H1 (cell line): ENCODE data around the gene SS18L1. TPM values are rescaled to one million over a fixed set of nuclear protein-coding genes. Genes with fewer than 3 reads are reported as not detected.

Source experiments
- CTCF ChIA-PET: fragments of 300-600 bp; sonication (Branson Sonifier 250); formaldehyde crosslinking; loops from one replicate; lab custom pipeline; 2021; ENCODE audit not compliant: partially characterized antibody; lab: Charles Lee
- POLR2A ChIA-PET: fragments of 300-600 bp; sonication (Branson Sonifier 250); formaldehyde crosslinking; loops from one replicate; lab custom pipeline; 2021; ENCODE audit warnings: inconsistent platforms; ENCODE audit not compliant: partially characterized antibody; lab: Charles Lee
- DNase-seq, 2 experiments: peaks; one replicate each; pipeline versions ENCODE4 v3.0.0 to v3.0.0-alpha.2; 2010 to 2022; ENCODE audit warnings: low spot score in 2 of 2, low read depth in 1 of 2, mixed read lengths in 1 of 2
- FAIRE-seq: peaks from 2 replicates; lab custom pipeline; 2011; peaks lifted over from hg19 to GRCh38; lab: Jason Lieb, UNC
- H2AFZ ChIP-seq: 2 replicates; pipeline ENCODE4 v1.8.1; 2012; ENCODE audit warnings: low read length, inconsistent platforms
- H2AK5ac ChIP-seq: 2 replicates; pipeline ENCODE4 v1.6.1; 2013; ENCODE audit warnings: low read depth, low read length
- H2BK120ac ChIP-seq: replicated peaks from 2 replicates; pipeline ENCODE3; 2013; ENCODE audit warnings: low read depth, low read length, inconsistent platforms
- H2BK12ac ChIP-seq: 2 replicates; pipeline ENCODE4 v1.6.1; 2013; ENCODE audit warnings: low read depth, low read length
- H2BK15ac ChIP-seq: 2 replicates; pipeline ENCODE4 v1.6.1; 2013; ENCODE audit warnings: low read length
- H2BK20ac ChIP-seq: 2 replicates; pipeline ENCODE4 v1.6.1; 2013; ENCODE audit warnings: low read length
- H2BK5ac ChIP-seq: 2 replicates; pipeline ENCODE4 v1.6.1; 2013; ENCODE audit warnings: low read depth, low read length
- H3K14ac ChIP-seq: 2 replicates; pipeline ENCODE4 v1.6.1; 2013; ENCODE audit warnings: inconsistent platforms; ENCODE audit not compliant: insufficient read length
- H3K18ac ChIP-seq: 2 replicates; pipeline ENCODE4 v1.6.1; 2013; ENCODE audit warnings: low read length; ENCODE audit errors: extremely low read depth
- H3K23ac ChIP-seq: 2 replicates; pipeline ENCODE4 v1.6.1; 2013; ENCODE audit warnings: inconsistent platforms; ENCODE audit not compliant: insufficient read length
- H3K23me2 ChIP-seq: 2 replicates; pipeline ENCODE4 v1.6.1; 2013; ENCODE audit warnings: low read depth, low read length
- H3K27ac ChIP-seq: 2 replicates; pipeline ENCODE4 v1.6.1; 2011; ENCODE audit warnings: low read depth, low read length, inconsistent platforms
- H3K27me3 ChIP-seq, 4 experiments: replicated peaks in 1 of 4; 1 replicate in 1 of 4; 2 replicates in 3 of 4; pipeline versions ENCODE4 v1.6.1 to v1.8.1; 2011 to 2013; ENCODE audit warnings: low read length in 3 of 4, mild to moderate bottlenecking in 3 of 4, inconsistent platforms in 2 of 4, mixed read lengths in 2 of 4, moderate library complexity in 1 of 4; ENCODE audit not compliant: control insufficient read depth in 3 of 4, insufficient read depth in 3 of 4; ENCODE audit errors: extremely low read depth in 1 of 4
- H3K36me3 ChIP-seq, 4 experiments: 2 replicates each; pipeline versions ENCODE4 v1.6.1 to v1.8.1; 2011 to 2013; ENCODE audit warnings: mild to moderate bottlenecking in 4 of 4, low read length in 3 of 4, moderate library complexity in 2 of 4, control low read depth in 1 of 4, inconsistent platforms in 1 of 4; ENCODE audit not compliant: insufficient read depth in 4 of 4, control insufficient read depth in 2 of 4
- H3K4ac ChIP-seq: replicated peaks from 2 replicates; pipeline ENCODE3; 2013; ENCODE audit warnings: low read length, low read depth, mixed read lengths, inconsistent platforms; ENCODE audit not compliant: insufficient read length
- H3K4me1 ChIP-seq, 4 experiments: replicated peaks in 1 of 4; 1 replicate in 1 of 4; 2 replicates in 3 of 4; pipeline versions ENCODE4 v1.6.1 to v1.8.1; 2011 to 2013; ENCODE audit warnings: low read length in 3 of 4, inconsistent platforms in 2 of 4, mixed read lengths in 1 of 4; ENCODE audit not compliant: insufficient read depth in 4 of 4, control insufficient read depth in 3 of 4
- H3K4me2 ChIP-seq, 2 experiments: 2 replicates each; pipeline versions ENCODE4 v1.6.1 to v1.8.1; 2011 to 2013; ENCODE audit warnings: low read depth in 2 of 2, low read length in 2 of 2, control low read depth in 1 of 2, inconsistent platforms in 1 of 2, mild to moderate bottlenecking in 1 of 2; ENCODE audit not compliant: insufficient read depth in 1 of 2
- H3K4me3 ChIP-seq, 4 experiments: fragments of 200-600, 300-600 bp in 1 of 4; sonication (generic), shearing (Covaris generic), sonication (Bioruptor Twin) in 1 of 4; 2 replicates each; pipeline versions ENCODE4 v1.5.1 to v1.8.1; 2011 to 2016; ENCODE audit warnings: low read length in 4 of 4, low read depth in 3 of 4, control low read depth in 2 of 4, inconsistent platforms in 2 of 4, mild to moderate bottlenecking in 2 of 4, mixed read lengths in 1 of 4, moderate library complexity in 1 of 4; ENCODE audit not compliant: insufficient read depth in 2 of 4; ENCODE audit errors: extremely low read depth in 1 of 4
- H3K56ac ChIP-seq: replicated peaks from 2 replicates; pipeline ENCODE3; 2013; ENCODE audit warnings: low read depth, mild to moderate bottlenecking, mixed read lengths, low read length, inconsistent platforms; ENCODE audit not compliant: insufficient read length
- H3K79me1 ChIP-seq: 2 replicates; pipeline ENCODE4 v1.6.1; 2013; ENCODE audit warnings: low read depth, low read length, control low read depth
- H3K79me2 ChIP-seq, 2 experiments: 2 replicates each; pipeline versions ENCODE4 v1.6.1 to v1.8.1; 2012 to 2013; ENCODE audit warnings: low read length in 2 of 2, mild to moderate bottlenecking in 2 of 2, inconsistent platforms in 1 of 2; ENCODE audit not compliant: insufficient read depth in 2 of 2, control insufficient read depth in 1 of 2
- H3K9ac ChIP-seq, 4 experiments: replicated peaks in 1 of 4; 1 replicate in 1 of 4; 2 replicates in 3 of 4; pipeline versions ENCODE4 v1.6.1 to v1.8.1; 2011 to 2013; ENCODE audit warnings: low read depth in 3 of 4, low read length in 3 of 4, control low read depth in 2 of 4, mild to moderate bottlenecking in 2 of 4, moderate library complexity in 2 of 4, inconsistent platforms in 1 of 4; ENCODE audit errors: extremely low read depth in 1 of 4
- H3K9me3 ChIP-seq, 2 experiments: 2 replicates each; pipeline versions ENCODE4 v1.6.1 to v1.8.1; 2012 to 2013; ENCODE audit warnings: mild to moderate bottlenecking in 2 of 2, moderate library complexity in 2 of 2, control low read depth in 1 of 2, inconsistent platforms in 1 of 2, low read depth in 1 of 2, low read length in 1 of 2, mixed read lengths in 1 of 2; ENCODE audit not compliant: insufficient read depth in 2 of 2
- H4K20me1 ChIP-seq, 2 experiments: replicated peaks in 1 of 2; 2 replicates each; pipeline versions ENCODE3 to v1.8.1; 2011 to 2013; ENCODE audit warnings: inconsistent platforms in 2 of 2, low read length in 2 of 2, mild to moderate bottlenecking in 1 of 2; ENCODE audit not compliant: insufficient read depth in 2 of 2, control insufficient read depth in 1 of 2
- H4K5ac ChIP-seq: 2 replicates; pipeline ENCODE4 v1.6.1; 2013; ENCODE audit warnings: low read length, low read depth, mixed read lengths, inconsistent platforms; ENCODE audit not compliant: insufficient read length
- H4K8ac ChIP-seq: 2 replicates; pipeline ENCODE4 v1.8.0; 2013; ENCODE audit warnings: mild to moderate bottlenecking, moderate library complexity, low read length, inconsistent platforms; ENCODE audit not compliant: insufficient read depth; ENCODE audit errors: extremely low read depth
- H4K91ac ChIP-seq: replicated peaks from 2 replicates; pipeline ENCODE3; 2013; ENCODE audit warnings: low read length, mixed read lengths, inconsistent platforms; ENCODE audit not compliant: insufficient read length
- ASH2L ChIP-seq: fragments of 200-600, 300-600 bp; sonication (generic); IDR thresholded peaks from one replicate; pipeline ENCODE4 v1.7.1; 2017; ENCODE audit warnings: low read length
- BACH1 ChIP-seq: IDR thresholded peaks from 2 replicates; pipeline ENCODE4 v1.6.1; 2012; ENCODE audit warnings: low read length, improper control_type of control experiment
- CBX5 ChIP-seq: fragments of 300-800, 300-1000 bp; sonication (generic); IDR thresholded peaks from 2 replicates; pipeline ENCODE4 v1.7.1; 2016; ENCODE audit warnings: antibody characterized with exemption, low read length, low read depth
- CEBPB ChIP-seq: IDR thresholded peaks from 2 replicates; pipeline ENCODE4 v1.6.1; 2012; ENCODE audit warnings: low read depth, low read length
- FOSL1 ChIP-seq: IDR thresholded peaks from 2 replicates; pipeline ENCODE4 v1.6.1; 2011; ENCODE audit warnings: mild to moderate bottlenecking, low read depth, low read length, moderate library complexity; ENCODE audit not compliant: insufficient read depth
- HDAC6 ChIP-seq: IDR thresholded peaks from one replicate; pipeline ENCODE4 v1.7.1; 2012; ENCODE audit warnings: low read depth, mild to moderate bottlenecking, inconsistent platforms, low read length, moderate library complexity
- MAX ChIP-seq: IDR thresholded peaks from 2 replicates; pipeline ENCODE4 v1.6.1; 2012; ENCODE audit warnings: inconsistent platforms
- SIN3A ChIP-seq, 2 experiments: IDR thresholded peaks in 1 of 2; conservative IDR thresholded peaks in 1 of 2; 2 replicates each; pipeline ENCODE4 v1.6.1; 2011 to 2012; ENCODE audit warnings: low read length in 2 of 2, improper control_type of control experiment in 1 of 2, low read depth in 1 of 2, mild to moderate bottlenecking in 1 of 2
- SRF ChIP-seq: IDR thresholded peaks from 2 replicates; pipeline ENCODE4 v1.6.1; 2011; ENCODE audit warnings: mild to moderate bottlenecking, low read depth, low read length, moderate library complexity
- TAF1 ChIP-seq: IDR thresholded peaks from 2 replicates; pipeline ENCODE4 v1.6.1; 2011; ENCODE audit warnings: mild to moderate bottlenecking, low read depth, low read length
- TEAD4 ChIP-seq: IDR thresholded peaks from 2 replicates; pipeline ENCODE4 v1.6.1; 2012; ENCODE audit warnings: low read depth, low read length, inconsistent platforms, mixed read lengths
- ZNF274 ChIP-seq: IDR thresholded peaks from 2 replicates; pipeline ENCODE4 v1.7.0; 2012; ENCODE audit warnings: low read length, borderline replicate concordance; ENCODE audit errors: extremely low read depth
- WGBS, 2 experiments: shearing (Covaris generic) in 1 of 2; methylation state at CpG; one replicate each; pipeline versions ENCODE4 v1.1.6 to v1.1.7; 2013 to 2015; ENCODE audit warnings: low lambda C conversion rate in 2 of 2, mixed read lengths in 2 of 2, inconsistent platforms in 1 of 2, low coverage in 1 of 2, missing lambda C conversion rate in 1 of 2; ENCODE audit not compliant: insufficient replicate concordance in 2 of 2, insufficient coverage in 1 of 2, insufficient read length in 1 of 2; ENCODE audit errors: extremely low coverage in 1 of 2, missing lambda C conversion rate in 1 of 2; 5-methylcytosine and 5-hydroxymethylcytosine counted together
- polyA plus RNA-seq, 7 experiments: library from polyadenylated mRNA; depleted of rRNA in 3 of 7; stranded (reverse) in 5 of 7; unstranded in 2 of 7; fragments of >200 nt in 5 of 7; fragments of 200-250 nt in 2 of 7; gene quantifications; 1 replicate in 5 of 7; 2 replicates in 1 of 7; 4 replicates in 1 of 7; pipeline versions ENCODE4 v1.2.1 to v1.2.3, GENCODE V29; 2011 to 2013; ENCODE audit warnings: missing spikeins in 2 of 7, mixed read lengths in 2 of 7
- total RNA-seq: library from RNA; stranded (reverse); fragmentation: NEBNext Ultra II Directional; extraction: Animal tissue kit (Norgen Biotek cat#: 25700); gene quantifications from 2 replicates; pipeline ENCODE4 v1.2.1, GENCODE V29; 2021
- TF ChIP-seq, protein P1 (sequence below): IDR thresholded peaks from 2 replicates; pipeline ENCODE4 v1.6.1; 2012; ENCODE audit warnings: low read length, inconsistent platforms

Gene SS18L1
- total and polyA plus RNA-seq, 2 of the 8 experiments (the other 6 are each of a cell fraction or from before 2014, with no cell fraction given) = 28.4 to 29.7 TPM

- no peaks in the 10 kb centered on the region for H3K79me1 ChIP-seq
- H3K4me3 ChIP-seq = no peak overlapping the region
- no peak overlapping the region for H3K4me2 ChIP-seq
- peaks cover 2% of the 10 kb centered on the region; the same call in 1 of the 2 replicates for H3K23me2 ChIP-seq
- no peak overlapping the region for H3K9ac ChIP-seq
- H3K56ac ChIP-seq = no peak overlapping the region
- CTCF ChIA-PET = interaction anchor here (3.9 kb wide), 1 partner anchor 106 kb away, joined by 16 read pairs; no protein-coding TSS in a partner anchor
- 86% methylated on average over 9 of the region's 9 CpGs; no CpG with 5 or more reads in 1 of the 2 experiments for WGBS, 2 experiments
- no peak overlapping the region for H4K91ac ChIP-seq
- H3K14ac ChIP-seq = no peak overlapping the region
- no peak overlapping the region for H2AK5ac ChIP-seq
- peaks cover 0 to 13% (median 5%) of the 10 kb centered on the region in 4 experiments; a peak in 5 of 7 replicates for H3K4me1 ChIP-seq
- H4K5ac ChIP-seq = no peak overlapping the region
- H3K9me3 ChIP-seq = peaks cover 0 to 5% of the 10 kb centered on the region in 2 experiments; a peak in 1 of 4 replicates
- DNase-seq (no peak), FAIRE-seq (no peak)
- no peak overlapping the region for H4K8ac ChIP-seq
- no peak overlapping the region for H2BK20ac ChIP-seq
- H2BK5ac ChIP-seq = no peak overlapping the region
- H4K20me1 ChIP-seq = no peaks in the 10 kb centered on the region
- H2BK120ac ChIP-seq = no peak overlapping the region
- H3K23ac ChIP-seq = no peak overlapping the region
- H3K79me2 ChIP-seq = no peaks in the 10 kb centered on the region
- H2AFZ ChIP-seq = no peak overlapping the region
- H3K4ac ChIP-seq = no peak overlapping the region
- POLR2A ChIA-PET = interaction anchor here (12.2 kb wide), 1 partner anchor 51 kb away, joined by 125 read pairs; the partner anchor contains the start of gene TAF4
- no peak overlapping the region for H2BK15ac ChIP-seq
- H2BK12ac ChIP-seq = no peak overlapping the region
- H3K27ac ChIP-seq = no peak overlapping the region
- no peaks in the 10 kb centered on the region; a peak in 1 of 7 replicates for H3K27me3 ChIP-seq
- H3K36me3 ChIP-seq = no peaks in the 10 kb centered on the region
- no peak overlapping the region for H3K18ac ChIP-seq
- no peak for TF ChIP-seq TAF1
- no peak for TF ChIP-seq BACH1
- no peak for TF ChIP-seq FOSL1
- no peak for TF ChIP-seq SIN3A (conservative IDR thresholded peaks at IDR 0.05 in 1 of 2, IDR thresholded peaks at IDR 0.05 in 1 of 2; ENCODE audit: low read depth in 1 of 2, low read length in 2 of 2)
- no peak for TF ChIP-seq ZNF274
- TF ChIP-seq, protein P1, sequence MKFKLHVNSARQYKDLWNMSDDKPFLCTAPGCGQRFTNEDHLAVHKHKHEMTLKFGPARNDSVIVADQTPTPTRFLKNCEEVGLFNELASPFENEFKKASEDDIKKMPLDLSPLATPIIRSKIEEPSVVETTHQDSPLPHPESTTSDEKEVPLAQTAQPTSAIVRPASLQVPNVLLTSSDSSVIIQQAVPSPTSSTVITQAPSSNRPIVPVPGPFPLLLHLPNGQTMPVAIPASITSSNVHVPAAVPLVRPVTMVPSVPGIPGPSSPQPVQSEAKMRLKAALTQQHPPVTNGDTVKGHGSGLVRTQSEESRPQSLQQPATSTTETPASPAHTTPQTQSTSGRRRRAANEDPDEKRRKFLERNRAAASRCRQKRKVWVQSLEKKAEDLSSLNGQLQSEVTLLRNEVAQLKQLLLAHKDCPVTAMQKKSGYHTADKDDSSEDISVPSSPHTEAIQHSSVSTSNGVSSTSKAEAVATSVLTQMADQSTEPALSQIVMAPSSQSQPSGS = no peak
- TF ChIP-seq HDAC6 = no peak
- TF ChIP-seq CBX5 = no peak
- TF ChIP-seq TEAD4 = no peak
- no peak for TF ChIP-seq CEBPB
- TF ChIP-seq MAX = no peak
- TF ChIP-seq SRF = no peak
- TF ChIP-seq ASH2L = no peak
These were observed 26.3 kb upstream of the SS18L1 start for GRCh38 chr20:62117362-62117646.
